Measurements from ENCODE around the gene PRR27.
"Not testable (repeated sequence)": the region's sequence is repeated elsewhere in the genome, so short reads cannot be mapped to it uniquely, and the experiment has no call there.

PRR27 gene

GRCh38 chr4:70203601-70204000 is 49.6 kb downstream of the PRR27 start:
- no peak for DNase-seq (ENCODE audit: low spot score)

- not testable (repeated sequence) for DNase-seq (ENCODE audit: low spot score)
Measured at GRCh38 chr4:70212752-70213151, 58.7 kb downstream of the PRR27 start.

Data from CD4-positive, alpha-beta T cell treated with Interleukin-2 at 100 ng/mL for 4 hours (primary cell).